Fibroblast of skin of left biceps (primary cell): ENCODE results near the gene GGTLC1.
"Not testable (repeated sequence)": the region's sequence is repeated elsewhere in the genome, so short reads cannot be mapped to it uniquely, and the experiment has no call there.

Experiments used
- DNase-seq, 2 experiments: peaks; one replicate each; pipeline ENCODE4 v3.0.0-alpha.2; 2013; ENCODE audit warnings: low read depth in 2 of 2

The GGTLC1 gene

GRCh38 chr20:23994001-23994633 lies 5.5 kb upstream of the GGTLC1 start:
- not testable (repeated sequence) for DNase-seq

- not testable (repeated sequence) for DNase-seq
Observed at GRCh38 chr20:23993440-23993839, 4.9 kb upstream of the GGTLC1 start.

DNA sequence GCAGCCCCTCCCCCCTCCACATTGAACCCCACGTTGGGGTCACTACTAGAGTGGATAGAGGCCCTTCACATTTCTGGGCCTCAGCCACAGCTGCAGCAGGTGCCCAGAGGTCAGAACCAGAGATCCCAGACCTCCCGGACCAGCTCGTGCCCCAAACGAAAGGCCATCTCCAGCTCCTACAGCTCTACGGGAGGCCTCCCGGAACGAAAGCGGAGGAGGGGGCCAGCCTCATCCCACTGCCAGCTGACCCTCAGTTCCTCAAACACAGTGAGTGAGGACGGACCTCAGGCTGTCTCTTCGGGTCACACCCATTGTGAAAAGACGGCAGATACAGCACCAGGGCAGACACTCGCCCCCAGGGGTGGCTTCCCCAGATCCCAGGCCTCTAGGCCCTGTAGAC lies 1.7 kb upstream of the GGTLC1 start:
- DNase-seq = not testable (repeated sequence)

- DNase-seq = not testable (repeated sequence)
Observed at GRCh38 chr20:23988966-23989365, 387 bp upstream of the GGTLC1 start.

DNA sequence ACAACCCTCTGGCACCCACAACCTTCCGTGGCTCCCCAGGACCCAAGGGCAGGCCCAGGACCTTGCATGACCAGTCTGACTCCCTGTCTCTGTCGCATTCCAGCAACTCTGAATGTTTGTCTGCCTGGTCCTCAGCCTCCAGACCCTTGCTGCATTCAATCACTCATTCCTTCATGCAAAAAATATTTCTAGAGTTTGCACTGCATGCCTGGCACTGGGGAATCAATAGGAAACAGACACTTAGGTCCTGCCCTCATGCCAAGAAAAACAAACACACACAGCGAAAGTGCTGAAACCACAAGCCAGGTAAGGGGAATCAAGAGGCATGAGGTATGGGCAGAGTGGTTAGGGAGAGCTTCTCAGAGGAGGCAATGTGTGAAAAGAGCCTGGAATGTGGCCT lies 1.9 kb downstream of the GGTLC1 start:
- DNase-seq = not testable (repeated sequence)

- not testable (repeated sequence) for DNase-seq
Observed at GRCh38 chr20:23986310-23986709, 2.3 kb downstream of the GGTLC1 start.

GRCh38 chr20:23985790-23986225 lies 2.8 kb downstream of the GGTLC1 start:
- not testable (repeated sequence) for DNase-seq

DNA sequence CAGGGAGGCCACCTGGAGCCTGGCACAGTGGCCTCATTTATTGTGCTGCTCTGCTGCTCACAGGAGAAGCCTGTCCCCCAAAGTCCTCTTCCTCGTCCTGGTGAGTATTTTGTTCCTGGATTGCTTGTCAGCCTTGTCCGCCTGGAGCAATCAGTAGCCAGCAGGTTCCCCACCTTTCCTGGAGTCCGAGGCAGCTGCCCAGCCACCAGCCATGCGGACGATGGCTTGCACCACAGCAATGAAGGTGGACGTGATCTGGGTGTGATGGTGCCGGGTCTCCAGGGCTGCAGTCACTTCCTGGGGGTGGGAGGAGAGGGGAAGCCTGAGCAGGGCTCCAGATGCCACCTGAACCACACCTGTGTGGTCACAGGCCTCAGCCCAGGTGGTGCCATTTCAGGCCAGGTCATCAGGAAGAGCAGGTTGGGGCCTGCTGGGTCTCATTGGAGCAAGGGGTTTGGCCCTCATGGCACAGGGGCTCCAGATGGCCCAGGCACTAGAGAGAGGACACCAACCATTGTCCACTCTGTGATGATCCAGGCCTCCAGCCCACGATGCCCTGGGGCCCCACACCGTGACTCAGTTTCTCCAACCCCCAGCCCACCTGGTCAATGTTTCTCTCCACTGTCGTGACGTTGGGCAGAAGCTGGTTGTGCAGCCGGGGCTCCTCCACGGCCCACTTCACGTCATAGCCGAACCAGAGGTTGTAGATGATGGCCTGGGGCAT lies 3.4 kb downstream of the GGTLC1 start:
- not testable (repeated sequence) for DNase-seq

- not testable (repeated sequence) for DNase-seq
Observed at GRCh38 chr20:23984476-23985023, 4.0 kb downstream of the GGTLC1 start.

- not testable (repeated sequence) for DNase-seq
Observed at GRCh38 chr20:23982112-23983018, 6.2 kb downstream of the GGTLC1 start.

DNA sequence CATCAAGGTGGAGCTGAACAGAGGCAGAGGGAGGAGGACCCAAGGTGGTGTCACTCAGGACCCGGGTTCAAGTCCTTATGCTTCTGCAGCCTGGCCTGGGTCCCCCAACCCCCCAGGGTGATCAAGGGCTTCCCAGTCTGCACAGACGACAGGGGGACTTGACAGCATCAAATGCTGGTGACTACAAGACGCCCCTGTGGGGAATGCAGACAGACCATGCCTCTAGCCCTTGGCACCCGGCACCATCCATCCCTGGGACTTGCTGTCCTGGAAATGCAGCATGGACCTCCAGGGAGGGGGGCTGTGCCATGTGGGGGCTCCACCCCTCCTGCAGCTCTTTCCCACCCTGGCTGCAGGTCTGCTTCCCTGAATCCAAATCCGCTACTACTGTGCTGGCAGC lies 7.1 kb downstream of the GGTLC1 start:
- DNase-seq = not testable (repeated sequence)

GRCh38 chr20:23981014-23981413 lies 7.6 kb downstream of the GGTLC1 start:
- DNase-seq = not testable (repeated sequence)

DNA sequence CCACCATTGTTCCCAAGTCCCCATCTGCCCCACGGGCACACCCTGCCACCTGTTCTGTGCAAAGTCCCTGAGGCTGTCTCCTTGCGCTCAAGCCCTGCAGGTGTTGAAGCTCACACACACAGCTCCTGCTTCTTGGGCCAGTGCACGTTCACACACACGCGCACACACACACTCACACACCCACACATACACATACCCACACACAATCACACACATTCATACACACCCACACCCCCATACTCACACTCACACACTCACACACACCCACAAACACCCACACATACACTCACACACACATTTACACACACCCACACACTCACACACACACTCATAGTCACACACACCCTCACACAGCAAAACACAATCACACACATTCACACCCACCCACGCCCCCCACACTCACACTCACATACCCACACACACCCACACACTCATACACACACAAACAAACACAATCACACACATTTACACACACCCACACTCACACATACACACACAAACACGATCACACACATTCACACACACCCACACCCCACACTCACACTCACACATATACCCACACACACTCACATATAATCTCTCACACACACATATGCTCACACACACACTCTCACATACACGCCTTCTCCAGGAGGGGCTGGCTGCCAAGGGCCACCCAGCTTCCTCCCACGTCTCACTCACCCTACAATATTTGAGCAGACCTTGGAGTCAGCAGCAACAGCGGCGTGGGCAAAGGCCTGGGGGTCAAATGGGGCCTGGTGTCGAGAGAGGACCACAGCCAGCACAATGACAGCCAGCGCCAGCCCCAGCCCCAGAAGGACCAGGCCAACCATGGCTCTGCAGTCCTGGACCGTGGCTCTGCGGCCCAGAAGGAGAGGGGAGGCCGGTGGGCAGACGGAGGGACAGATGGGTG lies 8.4 kb downstream of the GGTLC1 start:
- not testable (repeated sequence) for DNase-seq

DNA sequence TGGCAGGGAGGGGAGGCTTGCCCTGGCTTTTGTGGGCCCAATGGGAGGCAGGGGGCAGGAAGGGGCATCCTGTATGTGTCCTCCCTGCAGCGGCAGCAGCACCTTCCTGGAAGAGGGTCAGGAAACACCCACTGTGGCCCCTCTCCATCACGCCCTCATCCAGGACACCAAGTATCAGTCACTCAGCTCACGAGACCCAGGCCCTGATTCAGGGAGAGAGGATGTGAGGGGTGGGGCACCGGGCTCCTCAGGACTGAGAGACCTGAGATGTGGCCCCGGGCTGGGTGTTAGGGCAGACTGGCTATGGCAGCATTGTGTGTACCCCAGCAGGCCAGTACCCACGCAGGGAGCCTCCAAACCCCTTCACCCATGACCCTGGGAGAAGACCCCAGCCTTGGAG lies 9.2 kb downstream of the GGTLC1 start:
- not testable (repeated sequence) for DNase-seq

GRCh38 chr20:23978457-23978856 lies 10.1 kb downstream of the GGTLC1 start:
- DNase-seq = not testable (repeated sequence)

DNA sequence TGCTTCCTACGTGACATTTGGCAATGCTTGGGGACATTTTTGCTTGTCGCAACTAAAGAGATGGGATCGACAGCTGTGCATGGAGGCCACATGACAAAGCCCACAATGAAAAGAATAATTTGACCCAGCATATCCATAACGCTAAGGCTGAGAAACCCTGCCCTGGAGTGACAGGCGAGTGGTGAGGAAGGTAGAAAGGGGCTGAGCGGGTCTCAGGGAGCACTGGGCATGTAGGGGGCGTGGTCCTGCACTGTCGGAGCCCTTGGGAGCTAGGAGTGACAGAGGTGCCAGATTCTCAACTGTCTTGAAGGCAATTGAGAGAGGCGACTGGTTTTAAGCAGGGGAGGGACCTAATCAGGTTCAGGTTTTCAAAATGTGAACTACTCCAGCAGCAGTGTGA lies 13.6 kb downstream of the GGTLC1 start:
- no peak for DNase-seq

DNA sequence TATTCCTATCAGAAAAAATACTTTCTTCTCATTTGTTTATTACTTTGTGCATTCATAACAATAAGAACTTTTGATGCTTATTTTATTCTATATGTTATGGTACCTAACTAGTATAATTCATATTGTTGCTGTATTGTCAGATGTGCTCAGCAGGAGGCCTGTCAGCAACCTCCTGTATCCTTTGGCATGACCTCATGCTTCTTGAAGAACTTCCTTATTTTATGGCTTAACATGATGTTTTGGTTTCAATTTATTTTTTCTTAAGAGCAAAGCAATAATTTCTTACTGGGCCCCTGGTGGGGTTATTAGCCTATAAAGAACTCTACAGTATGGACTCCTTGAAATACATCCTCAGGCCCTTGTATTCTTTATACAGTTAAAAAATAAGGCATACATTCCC lies 17.3 kb downstream of the GGTLC1 start:
- DNase-seq = no peak

DNA sequence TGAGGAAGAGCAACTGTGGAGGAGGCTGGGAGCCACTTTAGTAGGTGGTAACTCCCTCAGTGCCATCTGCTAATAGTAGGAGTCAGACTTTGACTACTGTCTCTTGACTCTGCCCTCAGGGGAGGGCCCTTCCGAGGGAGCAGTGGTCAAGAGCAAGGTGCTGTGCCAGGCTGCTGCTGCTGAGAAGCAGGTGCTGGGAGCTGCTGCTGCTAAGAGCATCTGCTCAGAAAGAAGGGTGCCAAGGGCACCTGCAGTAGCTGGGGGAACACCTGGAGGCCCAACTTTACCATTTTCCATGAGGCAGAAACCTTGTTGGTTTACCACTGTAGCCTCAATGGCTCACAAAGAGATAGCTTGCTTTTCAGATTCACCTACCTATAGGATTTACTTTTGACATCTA lies 18.5 kb downstream of the GGTLC1 start:
- DNase-seq = no peak

DNA sequence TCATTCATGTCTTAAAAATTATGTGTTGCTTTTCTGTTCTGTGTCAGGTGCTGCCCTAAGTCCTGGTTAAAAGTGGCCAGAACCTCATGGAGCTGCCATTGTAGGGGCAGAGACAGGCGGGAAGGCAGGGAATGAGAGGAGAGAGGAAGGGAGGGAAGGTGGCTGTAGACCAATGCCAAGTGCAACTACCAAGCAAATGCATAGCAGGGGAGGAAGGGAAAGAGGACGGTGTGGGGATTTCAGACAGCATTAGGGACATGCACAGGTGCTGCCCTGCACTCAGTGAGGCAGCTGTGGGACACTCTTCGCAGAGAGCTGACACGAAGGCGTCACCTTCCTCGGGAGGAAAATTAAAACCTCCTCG lies 21.0 kb downstream of the GGTLC1 start:
- DNase-seq = no peak

- no peak for DNase-seq
Observed at GRCh38 chr20:23966927-23967615, 21.5 kb downstream of the GGTLC1 start.
